H9 (cell line): ENCODE measurements around the gene PIAS1. TPM values are rescaled to one million over a fixed set of nuclear protein-coding genes. Genes with fewer than 3 reads are reported as not detected.

Source experiments
- DNase-seq: peaks from one replicate; pipeline ENCODE4 v3.0.0-alpha.2; 2017
- H2AFZ ChIP-seq: one replicate; pipeline ENCODE4 v1.6.1; 2013; ENCODE audit warnings: mild to moderate bottlenecking, low read length, control low read depth, moderate library complexity
- H2AK5ac ChIP-seq: 2 replicates; pipeline ENCODE4 v1.6.1; 2013; ENCODE audit warnings: low read length, control low read depth, mixed read lengths; ENCODE audit not compliant: insufficient read length
- H2BK120ac ChIP-seq: one replicate; pipeline ENCODE4 v1.6.1; 2013; ENCODE audit warnings: low read depth, mild to moderate bottlenecking, low read length, control low read depth, inconsistent platforms; ENCODE audit not compliant: poor library complexity, severe bottlenecking
- H2BK12ac ChIP-seq: 2 replicates; pipeline ENCODE4 v1.6.1; 2013; ENCODE audit warnings: low read length, control low read depth, mixed read lengths, low read depth; ENCODE audit not compliant: insufficient read length
- H2BK15ac ChIP-seq: 2 replicates; pipeline ENCODE4 v1.6.1; 2013; ENCODE audit warnings: low read depth, low read length, control low read depth
- H2BK20ac ChIP-seq: one replicate; pipeline ENCODE4 v1.6.1; 2013; ENCODE audit warnings: low read depth, mild to moderate bottlenecking, low read length, control low read depth, inconsistent platforms; ENCODE audit not compliant: poor library complexity, severe bottlenecking
- H2BK5ac ChIP-seq: 2 replicates; pipeline ENCODE4 v1.6.1; 2013; ENCODE audit warnings: low read length, control low read depth, mixed read lengths; ENCODE audit not compliant: insufficient read length
- H3K14ac ChIP-seq: 2 replicates; pipeline ENCODE4 v1.6.1; 2013; ENCODE audit warnings: low read length, control low read depth; ENCODE audit not compliant: insufficient read depth
- H3K18ac ChIP-seq: 2 replicates; pipeline ENCODE4 v1.6.1; 2013; ENCODE audit warnings: low read depth, mild to moderate bottlenecking, mixed read lengths, low read length, control low read depth; ENCODE audit not compliant: insufficient read length
- H3K23ac ChIP-seq: 2 replicates; pipeline ENCODE4 v1.6.1; 2013; ENCODE audit warnings: low read length, control low read depth, mixed read lengths, low read depth; ENCODE audit not compliant: insufficient read length
- H3K23me2 ChIP-seq: 2 replicates; pipeline ENCODE4 v1.6.1; 2013; ENCODE audit warnings: low read depth, mild to moderate bottlenecking, mixed read lengths, low read length, control low read depth; ENCODE audit not compliant: insufficient read length, poor library complexity, severe bottlenecking
- H3K27ac ChIP-seq: 2 replicates; pipeline ENCODE4 v1.5.1; 2013; ENCODE audit warnings: low read length, control low read depth, mixed read lengths, low read depth; ENCODE audit not compliant: insufficient read length
- H3K27me3 ChIP-seq: 2 replicates; pipeline ENCODE4 v1.6.1; 2013; ENCODE audit warnings: low read length, control low read depth, inconsistent platforms; ENCODE audit not compliant: insufficient read depth
- H3K4ac ChIP-seq: 2 replicates; pipeline ENCODE4 v1.6.1; 2013; ENCODE audit warnings: low read depth, mild to moderate bottlenecking, control low read depth, inconsistent platforms, low read length, moderate library complexity
- H3K4me1 ChIP-seq: 2 replicates; pipeline ENCODE4 v1.6.1; 2013; ENCODE audit warnings: low read length, control low read depth, inconsistent platforms; ENCODE audit not compliant: insufficient read depth
- H3K4me2 ChIP-seq: 2 replicates; pipeline ENCODE4 v1.6.1; 2013; ENCODE audit warnings: low read length, control low read depth, mixed read lengths; ENCODE audit not compliant: insufficient read length, insufficient read depth
- H3K56ac ChIP-seq: 2 replicates; pipeline ENCODE4 v1.6.1; 2013; ENCODE audit warnings: low read depth, mild to moderate bottlenecking, mixed read lengths, low read length, control low read depth; ENCODE audit not compliant: insufficient read length
- H3K79me1 ChIP-seq: 2 replicates; pipeline ENCODE4 v1.6.1; 2013; ENCODE audit warnings: low read depth, mild to moderate bottlenecking, moderate library complexity, low read length, control low read depth, inconsistent platforms; ENCODE audit not compliant: insufficient read depth, poor library complexity, severe bottlenecking
- H3K79me2 ChIP-seq: 2 replicates; pipeline ENCODE4 v1.6.1; 2013; ENCODE audit warnings: low read length, control low read depth, inconsistent platforms; ENCODE audit not compliant: insufficient read depth
- H3K9ac ChIP-seq: 2 replicates; pipeline ENCODE4 v1.6.1; 2013; ENCODE audit warnings: low read length, control low read depth, mixed read lengths; ENCODE audit not compliant: insufficient read length; ENCODE audit errors: extremely low read depth
- H3K9me3 ChIP-seq: one replicate; pipeline ENCODE4 v1.6.1; 2013; ENCODE audit warnings: low read depth, low read length, inconsistent platforms; ENCODE audit not compliant: control insufficient read depth
- H3T11ph ChIP-seq: one replicate; pipeline ENCODE4 v1.6.1; 2013; ENCODE audit warnings: mild to moderate bottlenecking, low read length, control low read depth, inconsistent platforms
- H4K20me1 ChIP-seq: one replicate; pipeline ENCODE4 v1.6.1; 2013; ENCODE audit not compliant: control insufficient read depth, insufficient read length, insufficient read depth
- H4K5ac ChIP-seq: 2 replicates; pipeline ENCODE4 v1.6.1; 2013; ENCODE audit warnings: low read depth, mild to moderate bottlenecking, mixed read lengths, low read length, control low read depth; ENCODE audit not compliant: insufficient read length
- H4K8ac ChIP-seq: replicated peaks from 2 replicates; pipeline ENCODE4 v1.6.1; 2013; ENCODE audit warnings: low read length, control low read depth, mixed read lengths, low read depth; ENCODE audit not compliant: insufficient read length
- H4K91ac ChIP-seq: 2 replicates; pipeline ENCODE4 v1.6.1; 2013; ENCODE audit warnings: low read depth, mild to moderate bottlenecking, moderate library complexity, mixed read lengths, low read length, control low read depth; ENCODE audit not compliant: insufficient read length
- H3K27ac Mint-ChIP-seq, 3 experiments: 2 replicates in 2 of 3; 3 replicates in 1 of 3; pipeline ENCODE4 v1.8.0; 2020 to 2021; ENCODE audit warnings: mixed read lengths in 3 of 3, mild to moderate bottlenecking in 1 of 3, moderate library complexity in 1 of 3
- H3K27me3 Mint-ChIP-seq: 2 replicates; pipeline ENCODE4 v1.8.0; 2021; ENCODE audit warnings: low read depth, mild to moderate bottlenecking, moderate library complexity, mixed read lengths
- H3K36me3 Mint-ChIP-seq, 3 experiments: 2 replicates in 2 of 3; 3 replicates in 1 of 3; pipeline ENCODE4 v1.8.0; 2020 to 2021; ENCODE audit warnings: low read depth in 3 of 3, mixed read lengths in 3 of 3; ENCODE audit not compliant: insufficient read depth in 1 of 3
- H3K4me1 Mint-ChIP-seq, 2 experiments: 2 replicates each; pipeline ENCODE4 v1.8.0; 2020; ENCODE audit warnings: mixed read lengths in 2 of 2
- H3K4me3 Mint-ChIP-seq, 2 experiments: 2 replicates in 1 of 2; 3 replicates in 1 of 2; pipeline ENCODE4 v1.8.0; 2020 to 2021; ENCODE audit warnings: mild to moderate bottlenecking in 2 of 2, mixed read lengths in 2 of 2, moderate library complexity in 1 of 2
- H3K9me3 Mint-ChIP-seq, 2 experiments: 2 replicates in 1 of 2; 3 replicates in 1 of 2; pipeline ENCODE4 v1.8.0; 2020; ENCODE audit warnings: mild to moderate bottlenecking in 2 of 2, mixed read lengths in 2 of 2, moderate library complexity in 1 of 2
- CTCF ChIP-seq: fragments of 200-600 bp; sonication (generic); conservative IDR thresholded peaks from 3 replicates; pipeline ENCODE4 v1.8.0; 2021; ENCODE audit warnings: antibody characterized with exemption, mild to moderate bottlenecking
- total RNA-seq: library from RNA; stranded (reverse); gene quantifications from 2 replicates; pipeline ENCODE4 v1.2.1, GENCODE V29; 2021

The PIAS1 gene
- total RNA-seq, 1 experiment from 2014 or later, result 31.1 TPM

GRCh38 chr15:68062946-68063465, 8.9 kb downstream of the PIAS1 start:
- Histone ChIP-seq H3K14ac (no peak overlapping the region), H3K27me3 (no peaks in the 10 kb centered on the region), H2BK5ac (no peak overlapping the region), H3K18ac (no peak overlapping the region), H4K20me1 (no peaks in the 10 kb centered on the region), H2BK12ac (no peak overlapping the region), H3K27ac (no peak overlapping the region), H2BK20ac (no peak overlapping the region), H3K23ac (no peak overlapping the region), H3K9me3 (no peaks in the 10 kb centered on the region), H2AFZ (no peak overlapping the region), H2BK15ac (no peak overlapping the region), H3K79me1 (peaks cover 7% of the 10 kb centered on the region), H2AK5ac (no peak overlapping the region), H3K23me2 (no peaks in the 10 kb centered on the region), H3T11ph (no peak overlapping the region), H3K56ac (no peak overlapping the region), H3K4me2 (no peak overlapping the region), H2BK120ac (no peak overlapping the region), H4K8ac (no peak overlapping the region), H4K5ac (no peak overlapping the region), H3K79me2 (peaks cover 7% of the 10 kb centered on the region; the same call in 1 of the 2 replicates), H3K9ac (no peak overlapping the region), H3K4ac (no peak overlapping the region), H4K91ac (no peak overlapping the region), H3K4me1 (no peaks in the 10 kb centered on the region; the same call in 1 of the 2 replicates)
- Mint-ChIP-seq H3K36me3 (peaks cover 0 to 10% (median 0%) of the 10 kb centered on the region in 3 experiments; a peak in 4 of 7 replicates), H3K27ac (no peak overlapping the region; a peak in 2 of 7 replicates), H3K9me3 (no peaks in the 10 kb centered on the region), H3K4me1 (peaks cover 25 to 26% of the 10 kb centered on the region in 2 experiments), H3K27me3 (no peaks in the 10 kb centered on the region), H3K4me3 (no peak overlapping the region)
- no peak for DNase-seq
- no peak for TF ChIP-seq CTCF
